K562 (cell line): Measurements from ENCODE around the gene SAMD4A. TPM values are rescaled to one million over a fixed set of nuclear protein-coding genes. Genes with fewer than 3 reads are reported as not detected.

ENCODE experiments used
- ATF7 ChIP-seq: fragments of 450-650 bp; IDR thresholded peaks from 2 replicates; pipeline ENCODE4 v1.7.1; 2014; ENCODE audit warnings: mild to moderate bottlenecking, moderate library complexity
- CBFB ChIP-seq: sonication (generic); formaldehyde crosslinking; IDR thresholded peaks from 2 replicates; pipeline ENCODE4 v1.4.0; 2020; ENCODE audit warnings: mild to moderate bottlenecking, missing genetic modification reagents
- CREB5 ChIP-seq: fragments of 250-450 bp; sonication (Bioruptor Pico); IDR thresholded peaks from 2 replicates; pipeline ENCODE4 v1.5.0; 2020; ENCODE audit warnings: mild to moderate bottlenecking
- DACH1 ChIP-seq: fragments of 450-650 bp; IDR thresholded peaks from 2 replicates; pipeline ENCODE4 v1.6.1; 2018; ENCODE audit not compliant: partially characterized antibody
- DEAF1 ChIP-seq: fragments of 450-650 bp; formaldehyde crosslinking; IDR thresholded peaks from 2 replicates; pipeline ENCODE4 v1.4.0; 2020; ENCODE audit warnings: mild to moderate bottlenecking, moderate library complexity
- E2F3 ChIP-seq: fragments of 250-450 bp; sonication (Bioruptor Pico); IDR thresholded peaks from 2 replicates; pipeline ENCODE4 v1.4.0; 2020; ENCODE audit warnings: mild to moderate bottlenecking
- E2F5 ChIP-seq: sonication (generic); formaldehyde crosslinking; IDR thresholded peaks from 2 replicates; pipeline ENCODE4 v1.8.0; 2022; ENCODE audit warnings: mild to moderate bottlenecking, missing genetic modification reagents
- FOXK2 ChIP-seq, 2 experiments: fragments of 450-650 bp; IDR thresholded peaks in 1 of 2; conservative IDR thresholded peaks in 1 of 2; 2 replicates each; pipeline ENCODE4 v1.6.1; 2016; ENCODE audit warnings: low read depth in 2 of 2, mild to moderate bottlenecking in 1 of 2
- GABPA ChIP-seq: fragments of 200-800 bp; sonication (Bioruptor generic); conservative IDR thresholded peaks from 2 replicates; pipeline ENCODE4 v1.6.1; 2016; ENCODE audit warnings: low read depth, missing genetic modification characterization, missing compliant biosample characterization
- HOMEZ ChIP-seq: fragments of 250-450 bp; sonication (Bioruptor Pico); IDR thresholded peaks from 2 replicates; pipeline ENCODE4 v1.4.0; 2020; ENCODE audit warnings: mild to moderate bottlenecking, moderate library complexity
- LARP7 ChIP-seq: fragments of 450-650 bp; IDR thresholded peaks from 2 replicates; pipeline ENCODE4 v1.6.1; 2016
- PPARD ChIP-seq: fragments of 250-450 bp; sonication (Bioruptor Pico); IDR thresholded peaks from 2 replicates; pipeline ENCODE4 v1.8.0; 2022; ENCODE audit warnings: inconsistent platforms, mild to moderate bottlenecking, moderate library complexity
- RAD21 ChIP-seq, 2 experiments: fragments of 250-450 bp in 1 of 2; fragments of 450-650 bp in 1 of 2; sonication (Bioruptor Pico) in 1 of 2; formaldehyde crosslinking in 1 of 2; IDR thresholded peaks in 1 of 2; conservative IDR thresholded peaks in 1 of 2; 2 replicates each; pipeline versions ENCODE4 v1.4.0 to v1.8.0; 2020 to 2022; ENCODE audit warnings: mild to moderate bottlenecking in 2 of 2, moderate library complexity in 1 of 2
- RFX7 ChIP-seq: fragments of 250-450 bp; sonication (Bioruptor Pico); IDR thresholded peaks from 2 replicates; pipeline ENCODE4 v1.5.1; 2021; ENCODE audit warnings: mild to moderate bottlenecking
- THRAP3 ChIP-seq: fragments of 450-650 bp; IDR thresholded peaks from 2 replicates; pipeline ENCODE4 v1.6.1; 2016; ENCODE audit warnings: mild to moderate bottlenecking, inconsistent platforms, borderline replicate concordance
- TRIM24 ChIP-seq, 2 experiments: fragments of 450-650 bp; IDR thresholded peaks; 2 replicates each; pipeline ENCODE4 v1.6.1; 2016
- ZBTB34 ChIP-seq: fragments of 250-450 bp; sonication (Bioruptor Pico); IDR thresholded peaks from 2 replicates; pipeline ENCODE4 v1.8.0; 2021; ENCODE audit warnings: mild to moderate bottlenecking, moderate library complexity
- ZNF347 ChIP-seq: fragments of 450-650 bp; formaldehyde crosslinking; IDR thresholded peaks from 2 replicates; pipeline ENCODE4 v1.4.0; 2020; ENCODE audit warnings: low read depth, mild to moderate bottlenecking, moderate library complexity
- ZNF408 ChIP-seq: fragments of 250-450 bp; sonication (Bioruptor Pico); IDR thresholded peaks from 2 replicates; pipeline ENCODE4 v1.4.0; 2020; ENCODE audit warnings: low read depth, mild to moderate bottlenecking, moderate library complexity
- ZNF511 ChIP-seq: sonication (generic); formaldehyde crosslinking; IDR thresholded peaks from 2 replicates; pipeline ENCODE4 v1.8.0; 2022; ENCODE audit warnings: mild to moderate bottlenecking, missing genetic modification reagents
- polyA plus RNA-seq, 8 experiments: library from polyadenylated mRNA; depleted of rRNA in 4 of 8; stranded (reverse) in 5 of 8; unstranded in 3 of 8; fragments of >200 nt; fragmentation: Nextera tagmentation in 2 of 8; fragmentation: Illumina TruSeq in 1 of 8; extraction: Ambion mirVana in 2 of 8; extraction: Trizol in 1 of 8; gene quantifications; 2 replicates each; pipeline versions ENCODE4 v1.2.1 to v1.2.3, GENCODE V29; 2011 to 2014; ENCODE audit warnings: inconsistent platforms in 1 of 8, missing spikeins in 1 of 8
- total RNA-seq, 7 experiments: library from RNA; depleted of rRNA in 6 of 7; stranded (reverse); fragments of >200 nt in 6 of 7; fragmentation: Illumina TruSeq in 2 of 7; extraction: Trizol in 2 of 7; gene quantifications; 2 replicates each; pipeline versions ENCODE4 v1.2.1 to v1.2.3, GENCODE V29; 2011 to 2021; ENCODE audit warnings: low replicate concordance in 1 of 7

Gene SAMD4A
- total and polyA plus RNA-seq, 9 of the 15 experiments (the other 6 are each of a cell fraction or from before 2014, with no cell fraction given), result 0.66 to 6.8 (median 3.3) TPM

GRCh38 chr14:54773171-54774006, 206.5 kb downstream of the SAMD4A start (continued):
- TF ChIP-seq ATF7 (peak; percentile 95), E2F3 (CRISPR knock-in tag) (no peak), DEAF1 (CRISPR knock-in tag) (peak; percentile 67), E2F5 (CRISPR knock-in tag) (no peak), HOMEZ (no peak), ZNF511 (CRISPR knock-in tag) (no peak), CBFB (no peak), GABPA (tag) (peak; percentile 49; the same call in 1 of the 2 replicates), RFX7 (CRISPR knock-in tag) (no peak), LARP7 (no peak), ZBTB34 (CRISPR knock-in tag) (no peak), DACH1 (peak; percentile 32), FOXK2 (conservative IDR thresholded peaks at IDR 0.05 in 1 of 2, IDR thresholded peaks at IDR 0.05 in 1 of 2; ENCODE audit: low read depth in 2 of 2) (peak in 1 of 2 experiments; percentile 54; a peak in 3 of 4 replicates), PPARD (no peak), RAD21 (CRISPR knock-in tag; conservative IDR thresholded peaks at IDR 0.05 in 1 of 2, IDR thresholded peaks at IDR 0.05 in 1 of 2) (peak; percentile 70 to 92), THRAP3 (no peak), TRIM24 (IDR thresholded peaks at IDR 0.05) (peak in 1 of 2 experiments; percentile 51; a peak in 1 of 4 replicates), CREB5 (CRISPR knock-in tag) (no peak), ZNF347 (CRISPR knock-in tag) (no peak), ZNF408 (no peak)
